ENCODE data around the gene DIAPH2.

DIAPH2 gene

DNA sequence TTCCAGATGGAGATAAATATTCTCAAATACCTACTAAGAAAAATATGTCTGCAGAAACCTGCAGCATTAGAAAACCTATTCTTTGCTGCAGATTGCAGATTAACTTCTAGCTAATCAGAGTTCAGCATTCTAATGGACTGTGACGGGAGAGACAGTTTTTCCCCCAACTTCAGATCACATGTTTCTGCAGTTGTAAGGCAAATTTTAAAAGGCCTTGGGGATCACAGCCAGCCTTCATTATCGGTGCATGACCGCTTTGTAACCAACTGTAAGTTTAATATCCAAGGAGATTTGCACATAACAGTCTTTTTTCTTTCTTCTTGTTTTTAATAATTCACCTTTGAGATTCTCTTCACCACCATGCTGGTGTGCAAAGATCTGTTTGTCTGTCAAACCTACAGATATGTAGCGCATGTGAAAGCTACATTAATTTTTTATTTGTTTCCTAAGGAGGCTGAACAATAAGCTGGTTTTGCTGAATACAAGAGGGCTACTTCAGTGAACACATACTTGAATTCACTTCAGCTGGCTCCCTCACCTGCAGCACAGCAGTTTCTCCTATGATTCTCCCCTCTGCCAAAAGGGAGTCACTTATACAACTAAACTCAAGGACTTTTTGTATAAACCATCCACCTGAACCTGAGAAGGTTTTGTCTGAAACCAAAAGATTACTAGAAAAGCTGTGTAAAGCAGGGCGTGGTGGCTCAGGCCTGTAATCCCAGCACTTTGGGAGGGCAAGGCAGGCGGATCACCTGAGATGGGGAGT lies 687.5 kb downstream of the DIAPH2 start:
- Mint-ChIP-seq H3K4me1 (ENCODE audit: low read depth) (no peaks in the 10 kb centered on the region), H3K4me3 (no peak overlapping the region), H3K27ac (no peak overlapping the region), H3K9me3 (no peaks in the 10 kb centered on the region), H3K27me3 (no peaks in the 10 kb centered on the region), H3K36me3 (ENCODE audit: low read depth) (no peaks in the 10 kb centered on the region)

DNA sequence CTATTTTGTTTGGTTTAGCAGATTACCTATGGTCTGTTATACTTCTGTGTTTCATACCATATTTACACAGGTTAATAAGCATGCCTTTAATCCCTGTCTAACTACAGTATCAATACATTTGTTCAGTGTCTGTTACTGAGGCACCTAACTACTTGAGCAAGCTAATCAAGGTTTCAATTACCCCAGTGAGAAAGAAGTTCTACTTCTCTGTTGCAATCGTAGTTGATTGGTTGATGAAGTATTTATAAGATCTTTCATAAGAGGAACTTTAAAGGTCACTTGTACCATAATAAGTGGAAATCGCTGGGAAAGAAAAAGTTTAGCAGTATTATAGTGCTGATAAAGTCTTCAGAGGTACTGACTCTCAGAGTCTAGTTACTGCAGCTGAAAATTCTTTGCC lies 689.6 kb downstream of the DIAPH2 start:
- H3K4me3 Mint-ChIP-seq: no peak overlapping the region
- H3K27ac Mint-ChIP-seq: no peak overlapping the region
- no peaks in the 10 kb centered on the region for H3K4me1 Mint-ChIP-seq (ENCODE audit: low read depth)
- no peaks in the 10 kb centered on the region for H3K27me3 Mint-ChIP-seq
- H3K36me3 Mint-ChIP-seq (ENCODE audit: low read depth): no peaks in the 10 kb centered on the region
- no peaks in the 10 kb centered on the region for H3K9me3 Mint-ChIP-seq

DNA sequence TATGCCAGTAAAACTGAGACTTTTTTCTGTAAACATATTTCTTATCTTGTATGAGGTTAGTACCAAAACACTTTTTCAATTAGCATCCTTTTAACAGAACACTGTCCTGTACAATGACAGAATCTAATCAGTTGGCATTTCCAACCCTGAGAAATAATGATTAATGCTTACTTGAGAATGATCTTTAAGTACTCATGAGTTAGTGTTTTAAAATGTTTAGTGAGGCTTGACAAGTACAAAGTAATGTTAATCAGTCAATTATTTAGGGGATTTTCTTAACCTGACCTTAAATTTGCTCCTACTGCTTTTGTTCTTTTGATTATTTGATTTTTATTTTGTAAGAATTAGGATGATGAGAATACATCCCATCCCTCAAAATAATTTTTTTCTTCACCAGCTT lies 695.6 kb downstream of the DIAPH2 start:
- Mint-ChIP-seq H3K4me1 (ENCODE audit: low read depth) (no peaks in the 10 kb centered on the region), H3K36me3 (ENCODE audit: low read depth) (no peaks in the 10 kb centered on the region), H3K27ac (no peak overlapping the region), H3K27me3 (no peaks in the 10 kb centered on the region), H3K9me3 (no peaks in the 10 kb centered on the region), H3K4me3 (no peak overlapping the region)

DNA sequence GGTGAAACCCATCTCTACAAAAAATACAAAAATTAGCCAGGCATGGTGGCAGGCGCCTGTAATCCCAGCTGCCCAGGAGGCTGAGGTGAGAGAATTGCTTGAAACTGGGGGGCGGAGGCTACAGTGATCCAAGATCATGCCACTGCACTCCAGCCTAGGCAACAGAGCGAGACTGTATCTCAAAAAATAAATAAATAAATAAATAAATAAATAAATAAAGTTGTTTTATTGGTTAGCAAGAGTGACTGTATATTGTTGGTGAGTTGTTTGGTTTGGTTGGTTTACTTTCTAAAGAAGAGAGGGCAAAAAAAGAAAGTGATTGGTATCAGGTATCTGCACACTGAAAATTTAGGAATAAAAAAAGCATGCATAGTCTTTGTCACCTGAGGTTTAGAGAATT lies 700.0 kb downstream of the DIAPH2 start:
- Mint-ChIP-seq H3K9me3 (peaks cover 3% of the 10 kb centered on the region), H3K36me3 (ENCODE audit: low read depth) (peaks cover 4% of the 10 kb centered on the region), H3K27me3 (no peaks in the 10 kb centered on the region), H3K4me1 (ENCODE audit: low read depth) (peaks cover 4% of the 10 kb centered on the region), H3K27ac (no peak overlapping the region), H3K4me3 (no peak overlapping the region)

DNA sequence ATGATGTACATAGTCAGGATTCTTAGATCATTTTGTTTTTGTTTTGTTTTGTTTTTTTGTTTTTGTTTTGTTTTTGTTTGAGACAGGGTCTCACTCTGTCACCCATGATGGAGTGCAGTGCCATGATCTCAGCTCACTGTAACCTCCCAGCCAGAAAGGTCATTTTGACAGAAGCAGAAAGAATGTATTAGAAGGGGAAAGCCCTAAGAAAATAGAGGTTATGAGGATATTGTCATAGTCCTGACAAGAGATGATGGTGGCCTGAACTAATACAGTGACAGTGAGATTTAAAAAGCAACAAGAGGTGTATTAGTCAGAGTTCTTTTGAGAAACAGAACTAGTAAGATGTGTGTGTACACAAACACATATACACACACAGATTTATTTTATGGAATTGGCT lies 702.4 kb downstream of the DIAPH2 start:
- H3K4me1 Mint-ChIP-seq (ENCODE audit: low read depth): peaks cover 11% of the 10 kb centered on the region
- no peaks in the 10 kb centered on the region for H3K27me3 Mint-ChIP-seq
- H3K4me3 Mint-ChIP-seq: no peak overlapping the region
- no peak overlapping the region for H3K27ac Mint-ChIP-seq
- peaks cover 5% of the 10 kb centered on the region for H3K36me3 Mint-ChIP-seq (ENCODE audit: low read depth)
- H3K9me3 Mint-ChIP-seq: peaks cover 3% of the 10 kb centered on the region

DNA sequence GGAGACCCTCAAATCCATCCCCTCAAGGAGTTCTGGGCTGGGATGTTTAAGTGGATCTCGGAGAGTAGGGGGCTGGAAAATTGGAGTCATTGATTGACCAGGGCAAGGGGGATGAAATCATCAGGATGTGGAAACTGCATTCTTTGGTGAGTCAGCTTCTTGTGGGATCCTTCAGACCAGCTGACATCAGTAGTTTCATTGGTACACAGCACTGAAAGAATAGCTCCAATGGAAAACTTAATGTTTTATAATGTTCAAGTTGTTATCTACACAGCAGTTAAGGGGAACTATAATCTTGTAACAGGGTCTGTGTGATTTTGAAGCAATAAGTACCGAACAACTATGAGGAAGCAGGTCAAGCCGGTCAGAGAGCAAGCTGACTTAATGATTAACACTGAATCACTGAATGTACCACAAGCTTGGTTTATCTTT lies 705.1 kb downstream of the DIAPH2 start:
- Mint-ChIP-seq H3K27me3 (no peaks in the 10 kb centered on the region), H3K9me3 (peaks cover 3% of the 10 kb centered on the region), H3K36me3 (ENCODE audit: low read depth) (peaks cover 5% of the 10 kb centered on the region), H3K27ac (peak overlapping the region; percentile 84), H3K4me1 (ENCODE audit: low read depth) (peaks cover 11% of the 10 kb centered on the region), H3K4me3 (no peak overlapping the region)

DNA sequence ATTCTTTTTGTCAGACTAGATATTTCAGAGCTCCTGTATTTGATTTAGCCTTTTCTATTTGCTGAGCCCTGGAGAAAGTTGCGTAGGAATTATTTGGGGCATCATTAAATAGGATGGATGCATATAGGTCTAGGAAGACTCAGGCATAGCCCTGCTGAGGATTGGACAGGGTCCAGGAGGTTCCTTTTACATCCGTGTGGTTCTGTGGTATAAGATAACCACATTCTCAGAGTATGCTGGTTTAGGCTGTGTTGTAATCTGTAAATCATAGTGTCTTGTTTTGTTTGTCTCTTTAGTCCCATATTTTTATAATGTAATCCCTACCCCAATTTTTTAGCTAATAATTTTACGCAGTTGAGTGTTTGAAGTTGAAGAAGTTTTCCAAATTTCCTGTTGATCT lies 712.7 kb downstream of the DIAPH2 start:
- peaks cover 43% of the 10 kb centered on the region for H3K4me1 Mint-ChIP-seq (ENCODE audit: low read depth)
- no peak overlapping the region for H3K4me3 Mint-ChIP-seq
- H3K27me3 Mint-ChIP-seq: no peaks in the 10 kb centered on the region
- H3K9me3 Mint-ChIP-seq: no peaks in the 10 kb centered on the region
- H3K36me3 Mint-ChIP-seq (ENCODE audit: low read depth): peaks cover 3% of the 10 kb centered on the region
- H3K27ac Mint-ChIP-seq: peak overlapping the region; percentile 88

DNA sequence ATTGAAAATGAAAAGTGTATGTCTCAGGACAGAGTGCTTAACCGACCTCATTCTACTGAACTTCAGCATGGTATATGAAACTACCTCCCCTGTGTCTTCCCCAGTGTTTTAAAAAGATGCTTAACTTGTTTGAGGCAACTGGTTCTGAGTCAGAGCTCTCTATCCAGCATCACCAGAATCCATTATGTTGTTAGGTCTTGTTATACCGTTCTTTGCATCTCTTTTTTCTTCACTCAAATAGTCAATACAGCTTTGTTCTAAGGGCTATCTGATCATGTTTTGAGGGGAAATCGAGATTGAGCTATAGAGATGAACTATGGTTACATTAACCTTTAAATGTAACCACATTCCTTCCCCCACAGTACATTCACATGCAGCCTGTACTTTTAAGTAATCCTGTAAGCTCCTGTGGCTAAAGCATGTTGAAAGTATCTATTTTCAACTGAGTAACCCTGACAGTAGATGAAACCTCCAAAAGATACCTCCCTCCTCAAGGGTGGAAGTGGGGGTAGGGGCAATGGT lies 713.4 kb downstream of the DIAPH2 start:
- Mint-ChIP-seq H3K9me3 (no peaks in the 10 kb centered on the region), H3K4me3 (peak overlapping the region; percentile 65), H3K36me3 (ENCODE audit: low read depth) (peaks cover 3% of the 10 kb centered on the region), H3K27ac (peak overlapping the region; percentile 88), H3K27me3 (no peaks in the 10 kb centered on the region), H3K4me1 (ENCODE audit: low read depth) (peaks cover 50% of the 10 kb centered on the region)

DNA sequence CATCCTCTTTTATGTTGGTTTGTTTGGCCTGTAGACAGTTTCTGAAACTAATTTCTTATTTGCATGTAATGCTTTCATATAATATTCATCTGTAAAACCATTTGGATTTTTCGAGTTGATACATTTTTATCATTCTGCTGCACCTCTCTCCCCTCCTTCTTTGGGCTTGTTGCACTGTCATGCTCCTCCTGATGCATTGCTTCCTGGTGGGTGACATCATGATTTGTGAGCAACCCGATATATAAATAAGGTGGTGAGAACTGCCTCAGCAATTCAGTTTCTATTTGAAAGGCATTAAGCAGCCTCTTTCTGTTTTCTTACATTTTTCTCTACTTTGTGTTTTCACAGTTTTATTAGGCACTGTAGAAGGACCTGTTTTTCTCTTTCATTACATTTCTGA lies 714.8 kb downstream of the DIAPH2 start:
- peaks cover 50% of the 10 kb centered on the region for H3K4me1 Mint-ChIP-seq (ENCODE audit: low read depth)
- peak overlapping the region; percentile 20 for H3K4me3 Mint-ChIP-seq
- no peaks in the 10 kb centered on the region for H3K27me3 Mint-ChIP-seq
- peaks cover 3% of the 10 kb centered on the region for H3K36me3 Mint-ChIP-seq (ENCODE audit: low read depth)
- no peaks in the 10 kb centered on the region for H3K9me3 Mint-ChIP-seq
- peak overlapping the region; percentile 67 for H3K27ac Mint-ChIP-seq

DNA sequence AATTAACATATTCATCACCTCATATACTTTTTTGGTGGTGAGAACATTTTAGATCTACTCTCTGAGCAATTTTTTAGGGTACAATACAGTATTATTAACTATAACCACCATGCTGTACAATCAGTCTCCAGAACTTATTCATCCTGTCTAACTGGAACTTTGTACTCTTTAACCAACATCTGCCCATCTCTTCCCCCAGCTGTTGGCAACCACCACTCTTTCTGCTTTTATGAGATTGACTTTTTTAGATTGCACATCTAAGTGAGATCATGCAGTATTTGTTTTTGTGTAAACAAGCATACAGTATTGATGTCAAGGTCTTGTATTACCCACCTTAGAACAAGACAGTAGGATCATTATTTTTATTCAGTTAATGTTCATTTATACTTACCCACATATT lies 715.9 kb downstream of the DIAPH2 start:
- Mint-ChIP-seq H3K27ac (no peak overlapping the region), H3K9me3 (no peaks in the 10 kb centered on the region), H3K4me3 (no peak overlapping the region)

DNA sequence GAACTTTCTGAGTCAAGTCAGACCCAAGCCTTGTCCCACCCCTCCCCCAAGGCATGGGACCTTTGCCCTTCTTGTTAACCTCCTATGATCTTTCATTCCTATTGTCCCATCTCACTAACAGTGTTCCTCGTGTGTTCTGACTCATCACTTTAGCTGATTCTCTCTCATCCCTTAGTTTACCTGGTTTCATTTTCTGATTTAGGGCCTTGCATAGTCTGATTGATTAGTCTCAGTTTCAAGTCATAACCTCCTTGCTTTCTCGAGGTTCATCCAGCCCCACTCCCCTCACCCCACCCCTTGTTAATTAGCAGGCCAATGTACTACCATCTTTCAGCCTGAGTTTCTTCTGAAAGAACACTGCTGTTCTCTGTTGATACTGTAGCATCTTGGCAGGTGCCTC lies 716.5 kb downstream of the DIAPH2 start:
- Mint-ChIP-seq H3K27ac (peak overlapping the region; percentile 12), H3K4me1 (ENCODE audit: low read depth) (peaks cover 50% of the 10 kb centered on the region), H3K9me3 (no peaks in the 10 kb centered on the region), H3K27me3 (no peaks in the 10 kb centered on the region), H3K36me3 (ENCODE audit: low read depth) (peaks cover 3% of the 10 kb centered on the region), H3K4me3 (no peak overlapping the region)

More for the DNA sequence above, 715.9 kb downstream of the DIAPH2 start:
- peaks cover 3% of the 10 kb centered on the region for H3K36me3 Mint-ChIP-seq (ENCODE audit: low read depth)
- H3K4me1 Mint-ChIP-seq (ENCODE audit: low read depth): peaks cover 50% of the 10 kb centered on the region
- H3K27me3 Mint-ChIP-seq: no peaks in the 10 kb centered on the region

DNA sequence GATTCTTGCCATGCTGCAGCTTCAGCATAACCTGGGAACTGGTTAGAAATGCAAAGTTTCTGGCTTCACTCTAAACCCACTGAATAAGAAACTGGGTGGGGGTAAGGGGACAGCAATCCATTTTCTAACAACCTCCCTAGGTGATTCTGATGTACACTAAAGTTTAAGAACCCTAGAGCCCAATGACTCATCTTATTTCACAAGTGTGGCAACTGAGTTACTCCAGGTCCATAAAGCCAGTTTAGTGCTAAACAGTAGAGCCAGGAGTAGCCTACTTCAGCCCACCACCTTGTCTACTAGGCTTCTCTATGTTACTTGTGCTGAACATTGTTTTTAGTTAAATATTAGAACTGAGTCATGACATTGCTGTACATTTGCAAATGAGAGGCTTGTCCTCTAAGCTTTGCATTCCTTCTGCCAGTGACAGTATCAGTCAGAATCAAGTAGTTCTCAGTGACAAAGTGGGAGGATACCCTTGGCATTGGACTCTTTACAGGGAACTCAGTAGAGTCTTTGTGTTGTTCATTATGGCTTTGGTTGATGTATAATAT lies 717.0 kb downstream of the DIAPH2 start:
- H3K9me3 Mint-ChIP-seq: no peaks in the 10 kb centered on the region
- H3K4me1 Mint-ChIP-seq (ENCODE audit: low read depth): peaks cover 50% of the 10 kb centered on the region
- peaks cover 3% of the 10 kb centered on the region for H3K36me3 Mint-ChIP-seq (ENCODE audit: low read depth)
- H3K4me3 Mint-ChIP-seq: no peak overlapping the region
- no peak overlapping the region for H3K27ac Mint-ChIP-seq
- H3K27me3 Mint-ChIP-seq: no peaks in the 10 kb centered on the region

DNA sequence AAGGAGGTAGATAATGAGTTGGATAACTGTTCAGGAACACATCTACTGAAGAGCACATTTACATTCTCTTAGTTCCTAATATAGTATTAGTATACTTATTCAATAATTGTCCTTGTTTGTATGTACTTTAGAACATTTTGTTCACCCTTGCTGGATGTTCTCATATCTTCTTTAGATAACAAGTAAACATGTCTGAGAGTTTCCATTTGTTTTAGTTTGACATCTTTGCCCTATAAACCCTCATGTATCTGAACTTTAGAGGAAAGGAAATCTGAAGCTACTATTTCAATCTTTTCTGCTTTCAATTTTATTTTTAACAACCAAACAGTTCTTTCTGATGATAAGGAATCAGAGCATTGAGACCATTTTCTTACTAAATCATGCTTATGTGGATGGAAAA lies 717.7 kb downstream of the DIAPH2 start:
- Mint-ChIP-seq H3K27me3 (no peaks in the 10 kb centered on the region), H3K4me3 (no peak overlapping the region), H3K36me3 (ENCODE audit: low read depth) (peaks cover 3% of the 10 kb centered on the region), H3K4me1 (ENCODE audit: low read depth) (peaks cover 46% of the 10 kb centered on the region), H3K9me3 (no peaks in the 10 kb centered on the region), H3K27ac (peak overlapping the region; percentile 19)

DNA sequence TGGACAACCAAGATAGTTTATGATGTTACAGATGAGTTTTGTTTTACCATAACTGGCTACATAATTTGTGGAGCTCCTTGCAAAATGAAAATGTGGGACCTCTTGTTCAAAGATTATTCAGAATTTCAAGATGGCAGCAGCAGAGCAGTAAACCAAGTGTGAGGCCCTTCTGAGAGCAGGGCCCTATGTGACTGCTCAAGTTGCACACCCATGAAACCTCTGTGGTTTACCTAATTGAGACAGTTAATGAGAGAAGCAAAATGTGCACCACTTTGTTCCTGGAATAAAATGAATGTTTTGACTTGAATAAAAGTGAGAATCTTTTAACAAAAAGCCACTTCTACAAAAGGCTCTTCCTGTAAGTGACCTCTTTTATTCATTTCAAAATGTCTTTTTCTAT lies 718.3 kb downstream of the DIAPH2 start:
- Mint-ChIP-seq H3K27me3 (no peaks in the 10 kb centered on the region), H3K9me3 (no peaks in the 10 kb centered on the region), H3K27ac (no peak overlapping the region), H3K4me1 (ENCODE audit: low read depth) (peaks cover 41% of the 10 kb centered on the region), H3K4me3 (no peak overlapping the region), H3K36me3 (ENCODE audit: low read depth) (peaks cover 3% of the 10 kb centered on the region)

DNA sequence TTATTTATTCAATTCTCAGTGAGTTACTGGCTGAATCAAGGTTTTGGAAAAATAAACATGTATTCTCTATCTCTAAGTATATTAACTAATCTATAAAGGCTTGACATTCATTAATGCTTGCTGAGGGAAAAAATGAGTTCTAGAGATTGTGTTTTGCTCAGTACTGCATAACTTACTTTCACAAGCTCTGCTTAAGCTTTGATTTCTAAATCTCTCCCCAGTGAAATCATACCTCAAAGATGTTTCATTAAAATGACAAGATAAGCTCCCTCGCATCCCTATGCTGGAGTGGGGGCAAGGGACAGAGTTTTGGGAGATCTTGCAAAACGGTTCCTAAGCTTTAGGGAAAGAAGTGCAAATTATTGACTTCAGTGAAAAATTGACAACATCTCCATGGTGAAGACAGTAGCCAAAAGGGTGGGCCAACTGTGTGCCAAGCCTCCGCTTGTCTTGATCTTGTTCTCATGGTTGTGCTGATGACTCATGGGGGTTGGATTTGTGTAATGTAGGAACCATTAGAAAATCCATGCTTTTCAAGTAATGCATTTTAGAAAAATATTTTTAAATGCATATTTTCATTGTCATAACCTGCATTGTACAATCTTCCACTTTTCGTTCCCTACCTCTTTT lies 720.5 kb downstream of the DIAPH2 start:
- Mint-ChIP-seq H3K4me1 (ENCODE audit: low read depth) (peaks cover 23% of the 10 kb centered on the region), H3K4me3 (no peak overlapping the region), H3K27me3 (no peaks in the 10 kb centered on the region), H3K9me3 (peaks cover 6% of the 10 kb centered on the region), H3K36me3 (ENCODE audit: low read depth) (peaks cover 10% of the 10 kb centered on the region), H3K27ac (no peak overlapping the region)
